Skeletal muscle tissue (tissue), 2 donors: ENCODE measurements around the gene CHRM1. TPM values are rescaled to one million over a fixed set of nuclear protein-coding genes. Genes with fewer than 3 reads are reported as not detected.

Experiments
- small RNA-seq: library from RNA; depleted of rRNA; stranded (forward); fragments of <200 nt; gene quantifications from one replicate; pipeline ENCODE3, GENCODE V24; 2014
- total RNA-seq: library from RNA; depleted of rRNA; stranded (reverse); fragments of >200 nt; gene quantifications from one replicate; pipeline ENCODE4 v1.2.3, GENCODE V29; 2014

CHRM1 gene
- total RNA-seq, 1 donor from 2014 or later: not detected

Small RNA genes lying within 50 kb of the gene (small RNA-seq; reads per million reads assigned to genes)
- not detected for gene RN7SL259P

Other genes with a start within 250 kb of the CHRM1 start
- gene UQCC3, start 249.7 kb downstream of the CHRM1 start, total RNA-seq: 4.7 TPM
- 1.0 TPM for gene LBHD1, start 249.1 kb downstream of the CHRM1 start, total RNA-seq
- gene UBXN1, start 242.3 kb downstream of the CHRM1 start, total RNA-seq: 106 TPM
- 9.9 TPM for gene LRRN4CL, start 231.8 kb downstream of the CHRM1 start, total RNA-seq
- 19.8 TPM for gene BSCL2, start 213.9 kb downstream of the CHRM1 start, total RNA-seq
- gene GNG3, start 213.7 kb downstream of the CHRM1 start, total RNA-seq: not detected
- gene HNRNPUL2, start 193.9 kb downstream of the CHRM1 start, total RNA-seq: 18.8 TPM
- 25.6 TPM for gene TTC9C, start 192.9 kb downstream of the CHRM1 start, total RNA-seq
- gene ZBTB3, start 167.2 kb downstream of the CHRM1 start, total RNA-seq: 11.5 TPM
- 50.1 TPM for gene POLR2G, start 159.8 kb downstream of the CHRM1 start, total RNA-seq
- 11.5 TPM for gene TAF6L, start 150.0 kb downstream of the CHRM1 start, total RNA-seq
- 16.2 TPM for gene TMEM179B, start 134.0 kb downstream of the CHRM1 start, total RNA-seq
- 20.9 TPM for gene TMEM223, start 129.4 kb downstream of the CHRM1 start, total RNA-seq
- gene NXF1, start 115.9 kb downstream of the CHRM1 start, total RNA-seq: 12.5 TPM
- 33.9 TPM for gene STX5, start 89.3 kb downstream of the CHRM1 start, total RNA-seq
- gene TEX54, start 88.5 kb downstream of the CHRM1 start, total RNA-seq: not detected
- gene WDR74, start 81.8 kb downstream of the CHRM1 start, total RNA-seq: 65.8 TPM
- gene SLC3A2, start 40.5 kb downstream of the CHRM1 start, total RNA-seq: 56.4 TPM
- gene SLC22A6, start 63.6 kb upstream of the CHRM1 start, total RNA-seq: not detected
- gene SLC22A8, start 94.5 kb upstream of the CHRM1 start, total RNA-seq: not detected
- gene SLC22A24, start 222.9 kb upstream of the CHRM1 start, total RNA-seq: not detected